ENCODE results near the gene PRKCA. TPM values are rescaled to one million over a fixed set of nuclear protein-coding genes. Genes with fewer than 3 reads are reported as not detected.
A peak's percentile ranks its signal among the peaks of the same experiment; 100 is the strongest.

PRKCA gene
- total RNA-seq, 1 experiment from 2014 or later: 22.6 TPM

GRCh38 chr17:66432411-66432957 lies 130.1 kb downstream of the PRKCA start:
- Histone ChIP-seq H3K9ac (ENCODE audit: low read length) (0 out of 2 replicates have a peak overlapping the region, but pooled peaks have one; percentile 1), H3K36me3 (ENCODE audit: low read depth, low read length) (no peaks in the 10 kb centered on the region), H3K27ac (ENCODE audit: low read length) (peak overlapping the region; percentile 31), H3F3A (ENCODE audit: low read length, unreplicated experiment) (no peaks in the 10 kb centered on the region), H3K4me2 (ENCODE audit: low read length) (peak overlapping the region; percentile 63), H3K9me2 (replicated peaks; ENCODE audit: low read length) (no peaks in the 10 kb centered on the region), H3K9me3 (ENCODE audit: low read length) (no peaks in the 10 kb centered on the region), H3K4me1 (ENCODE audit: insufficient read depth, low read length) (peaks cover 27% of the 10 kb centered on the region), H4K20me1 (ENCODE audit: low read length) (0 out of 2 replicates have a peak, but pooled peaks cover 6% of the 10 kb centered on the region), H3K79me2 (ENCODE audit: low read length) (peaks cover 83% of the 10 kb centered on the region), H3K4me3 (ENCODE audit: low read length) (peak overlapping the region; percentile 19; the same call in 1 of the 2 replicates), H2AFZ (ENCODE audit: low read length) (peak overlapping the region; percentile 16; the same call in 1 of the 2 replicates), H3K27me3 (ENCODE audit: low read length) (no peaks in the 10 kb centered on the region)
- ChIA-PET POLR2A (ENCODE audit: unreplicated experiment) (interaction anchor here (0.6 to 0.7 kb wide), 4 partner anchors 120 to 1443 kb away, joined by 3 to 4 read pairs (median 3); no protein-coding TSS in a partner anchor), CTCF (interaction anchor here (0.6 to 0.7 kb wide), 2 partner anchors 91 to 119 kb away, joined by 3 read pairs; no protein-coding TSS in a partner anchor)
- no peak for ATAC-seq
- BruUV-seq (replicated peaks): no TSS peak
- no peak for DNase-seq
- TF ChIP-seq, protein P1, sequence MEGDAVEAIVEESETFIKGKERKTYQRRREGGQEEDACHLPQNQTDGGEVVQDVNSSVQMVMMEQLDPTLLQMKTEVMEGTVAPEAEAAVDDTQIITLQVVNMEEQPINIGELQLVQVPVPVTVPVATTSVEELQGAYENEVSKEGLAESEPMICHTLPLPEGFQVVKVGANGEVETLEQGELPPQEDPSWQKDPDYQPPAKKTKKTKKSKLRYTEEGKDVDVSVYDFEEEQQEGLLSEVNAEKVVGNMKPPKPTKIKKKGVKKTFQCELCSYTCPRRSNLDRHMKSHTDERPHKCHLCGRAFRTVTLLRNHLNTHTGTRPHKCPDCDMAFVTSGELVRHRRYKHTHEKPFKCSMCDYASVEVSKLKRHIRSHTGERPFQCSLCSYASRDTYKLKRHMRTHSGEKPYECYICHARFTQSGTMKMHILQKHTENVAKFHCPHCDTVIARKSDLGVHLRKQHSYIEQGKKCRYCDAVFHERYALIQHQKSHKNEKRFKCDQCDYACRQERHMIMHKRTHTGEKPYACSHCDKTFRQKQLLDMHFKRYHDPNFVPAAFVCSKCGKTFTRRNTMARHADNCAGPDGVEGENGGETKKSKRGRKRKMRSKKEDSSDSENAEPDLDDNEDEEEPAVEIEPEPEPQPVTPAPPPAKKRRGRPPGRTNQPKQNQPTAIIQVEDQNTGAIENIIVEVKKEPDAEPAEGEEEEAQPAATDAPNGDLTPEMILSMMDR (conservative IDR thresholded peaks at IDR 0.05; ENCODE audit: low read depth, low read length): no peak
- TF ChIP-seq EZH2 (IDR thresholded peaks at IDR 0.05; ENCODE audit: low read length, unreplicated experiment): no peak
- no peak for TF ChIP-seq EZH2phosphoT487 (IDR thresholded peaks at IDR 0.05; ENCODE audit: borderline replicate concordance, low read length)
- intact Hi-C loops (cut with micrococcal nuclease): loop anchor here (2.0 to 5.0 kb wide), 2 partner anchors 85 to 192 kb away; no protein-coding TSS in a partner anchor

- no peak overlapping the region for H3K27ac ChIP-seq (ENCODE audit: low read length)
- H3K27me3 ChIP-seq (ENCODE audit: low read length): no peaks in the 10 kb centered on the region
- no peak for TF ChIP-seq EZH2phosphoT487 (IDR thresholded peaks at IDR 0.05; ENCODE audit: borderline replicate concordance, low read length)
- TF ChIP-seq, protein P1 (conservative IDR thresholded peaks at IDR 0.05; ENCODE audit: low read depth, low read length): no peak
- TF ChIP-seq EZH2 (IDR thresholded peaks at IDR 0.05; ENCODE audit: low read length, unreplicated experiment): no peak
- no peak overlapping the region for H3K9ac ChIP-seq (ENCODE audit: low read length)
- 0 out of 2 replicates have a peak, but pooled peaks cover 6% of the 10 kb centered on the region for H4K20me1 ChIP-seq (ENCODE audit: low read length)
- no peaks in the 10 kb centered on the region for H3K9me2 ChIP-seq (replicated peaks; ENCODE audit: low read length)
- H2AFZ ChIP-seq (ENCODE audit: low read length): no peak overlapping the region
- DNase-seq: no peak
- no TSS peak for BruUV-seq (replicated peaks)
- intact Hi-C loops (cut with micrococcal nuclease): loop anchor here (2.0 to 5.0 kb wide), 2 partner anchors 86 to 192 kb away; no protein-coding TSS in a partner anchor
- H3K4me2 ChIP-seq (ENCODE audit: low read length): no peak overlapping the region
- no peaks in the 10 kb centered on the region for H3F3A ChIP-seq (ENCODE audit: low read length, unreplicated experiment)
- no peaks in the 10 kb centered on the region for H3K9me3 ChIP-seq (ENCODE audit: low read length)
- H3K36me3 ChIP-seq (ENCODE audit: low read depth, low read length): no peaks in the 10 kb centered on the region
- CTCF ChIA-PET: interaction anchor here (0.6 kb wide), 1 partner anchor 115 kb away, joined by 10 read pairs; no protein-coding TSS in a partner anchor
- H3K4me3 ChIP-seq (ENCODE audit: low read length): no peak overlapping the region
- no peak for ATAC-seq
- peaks cover 81% of the 10 kb centered on the region for H3K79me2 ChIP-seq (ENCODE audit: low read length)
- POLR2A ChIA-PET (ENCODE audit: unreplicated experiment): interaction anchor here (0.6 kb wide), 2 partner anchors 86 to 160 kb away, joined by 3 to 10 read pairs; no protein-coding TSS in a partner anchor
- H3K4me1 ChIP-seq (ENCODE audit: insufficient read depth, low read length): peaks cover 27% of the 10 kb centered on the region
Measured at GRCh38 chr17:66432996-66433551, 130.7 kb downstream of the PRKCA start.
